Ovary (tissue), 9 donors: ENCODE measurements around the gene ICOSLG. TPM values are rescaled to one million over a fixed set of nuclear protein-coding genes. Genes with fewer than 3 reads are reported as not detected.

Experiments used
- DNase-seq, 5 donors: peaks; one replicate each; pipeline ENCODE4 v3.0.0-alpha.2; 2019 to 2020
- H3K27ac ChIP-seq, 2 donors: fragments of 200-600 bp; one replicate each; pipeline versions ENCODE4 v1.5.1 to v1.8.0; 2019 to 2022
- H3K27me3 ChIP-seq: fragments of 200-600 bp; one replicate; pipeline ENCODE4 v1.8.0; 2022
- H3K36me3 ChIP-seq: fragments of 200-600 bp; sonication (generic); one replicate; pipeline ENCODE4 v1.5.1; 2019
- H3K4me1 ChIP-seq: one replicate; pipeline ENCODE4 v1.8.1; 2013; ENCODE audit warnings: mild to moderate bottlenecking, moderate library complexity; ENCODE audit not compliant: insufficient read depth
- H3K4me3 ChIP-seq: fragments of 200-600 bp; sonication (generic); one replicate; pipeline ENCODE4 v1.5.1; 2017
- H3K9me3 ChIP-seq, 2 donors: fragments of 200-600 bp in 1 of 2; sonication (generic) in 1 of 2; one replicate each; pipeline versions ENCODE4 v1.5.1 to v1.8.1; 2013 to 2019; ENCODE audit warnings: mild to moderate bottlenecking in 1 of 2, moderate library complexity in 1 of 2
- EP300 ChIP-seq: sonication (generic); formaldehyde crosslinking; IDR thresholded peaks from one replicate; pipeline ENCODE4 v1.6.1; 2017; ENCODE audit warnings: antibody characterized with exemption
- POLR2A ChIP-seq: fragments of 450-650 bp; IDR thresholded peaks from one replicate; pipeline ENCODE4 v1.6.1; 2017; ENCODE audit warnings: antibody characterized with exemption, mild to moderate bottlenecking, moderate library complexity
- WGBS, 3 donors: extraction: QIAGEN DNeasy Blood & Tissue Kit in 1 of 3; methylation state at CpG; one replicate each; pipeline versions ENCODE4 v1.1.5 to v1.1.7; 2013 to 2017; 5-methylcytosine and 5-hydroxymethylcytosine counted together
- intact Hi-C, 4 donors: fragments of 100-400 bp; cut with DNase I; formaldehyde crosslinking; loops; one replicate each; pipeline versions ENCODE4 v1.11.0 to v1.15.1; 2022 to 2023
- polyA plus RNA-seq, 2 donors: library from polyadenylated mRNA; stranded (reverse); fragments of 200-250 nt in 1 of 2; fragments of 350-450 nt in 1 of 2; fragmentation: Illumina TruSeq in 1 of 2; extraction: RNeasy Lipid Tissue Mini Kit (QIAGEN cat#74804) in 1 of 2; gene quantifications; one replicate each; pipeline ENCODE4 v1.2.3, GENCODE V29; 2013 to 2014
- total RNA-seq, 7 donors: library from RNA; depleted of rRNA in 2 of 7; stranded (reverse); fragments of >200 nt in 2 of 7; fragmentation: NEBNext Ultra II Directional in 3 of 7; extraction: Animal tissue kit (Norgen Biotek cat#: 25700) in 3 of 7; gene quantifications; one replicate each; pipeline versions ENCODE4 v1.1.0 to v1.2.4, GENCODE V29; 2016 to 2023
- TF ChIP-seq, protein P1 (sequence below), 3 donors: fragments of 450-650 bp in 2 of 3; fragments of 200-600 bp in 1 of 3; IDR thresholded peaks; one replicate each; pipeline versions ENCODE4 v1.5.1 to v1.8.0; 2016 to 2022; ENCODE audit warnings: antibody characterized with exemption in 3 of 3, mild to moderate bottlenecking in 1 of 3
- donor health status: DM: no; HTN: no; CAD: no; lungs with moderate emphysema.
- donor health status: DM: no; HTN: no; CAD: no.
- donor health status: Bipolar disorder and iron deficiency.
- donor health status: DM: yes; HTN: yes; CAD: no.
- donor health status: DM: no; HTN: no; CAD: no.
- donor health status: DM: yes; HTN: yes; CAD: no.

The ICOSLG gene
- total and polyA plus RNA-seq, 9 donors = 0.42 to 7.7 (median 0.81) TPM

- Histone ChIP-seq H3K4me3 (no peak overlapping the region), H3K27ac (no peak overlapping the region), H3K4me1 (no peaks in the 10 kb centered on the region), H3K27me3 (no peaks in the 10 kb centered on the region), H3K9me3 (no peaks in the 10 kb centered on the region), H3K36me3 (no peaks in the 10 kb centered on the region)
- TF ChIP-seq, protein P1, sequence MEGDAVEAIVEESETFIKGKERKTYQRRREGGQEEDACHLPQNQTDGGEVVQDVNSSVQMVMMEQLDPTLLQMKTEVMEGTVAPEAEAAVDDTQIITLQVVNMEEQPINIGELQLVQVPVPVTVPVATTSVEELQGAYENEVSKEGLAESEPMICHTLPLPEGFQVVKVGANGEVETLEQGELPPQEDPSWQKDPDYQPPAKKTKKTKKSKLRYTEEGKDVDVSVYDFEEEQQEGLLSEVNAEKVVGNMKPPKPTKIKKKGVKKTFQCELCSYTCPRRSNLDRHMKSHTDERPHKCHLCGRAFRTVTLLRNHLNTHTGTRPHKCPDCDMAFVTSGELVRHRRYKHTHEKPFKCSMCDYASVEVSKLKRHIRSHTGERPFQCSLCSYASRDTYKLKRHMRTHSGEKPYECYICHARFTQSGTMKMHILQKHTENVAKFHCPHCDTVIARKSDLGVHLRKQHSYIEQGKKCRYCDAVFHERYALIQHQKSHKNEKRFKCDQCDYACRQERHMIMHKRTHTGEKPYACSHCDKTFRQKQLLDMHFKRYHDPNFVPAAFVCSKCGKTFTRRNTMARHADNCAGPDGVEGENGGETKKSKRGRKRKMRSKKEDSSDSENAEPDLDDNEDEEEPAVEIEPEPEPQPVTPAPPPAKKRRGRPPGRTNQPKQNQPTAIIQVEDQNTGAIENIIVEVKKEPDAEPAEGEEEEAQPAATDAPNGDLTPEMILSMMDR (IDR thresholded peaks at IDR 0.05) = no peak
- TF ChIP-seq POLR2A = no peak
- TF ChIP-seq EP300 = no peak
- DNase-seq = no peak
- 87% methylated on average over 9 of the region's 9 CpGs for WGBS, 3 donors
- intact Hi-C loops = no loop called here
Observed at GRCh38 chr21:44282370-44282769, 41.6 kb upstream of the ICOSLG start.

- no peaks in the 10 kb centered on the region for H3K4me1 ChIP-seq
- TF ChIP-seq POLR2A (no peak), EP300 (no peak)
- TF ChIP-seq, protein P1 (IDR thresholded peaks at IDR 0.05) = no peak
- DNase-seq = no peak
- no peak overlapping the region for H3K4me3 ChIP-seq
- H3K9me3 ChIP-seq = no peaks in the 10 kb centered on the region
- 95 to 97% (median 97%) methylated on average over 9 of the region's 9 CpGs for WGBS, 3 donors
- intact Hi-C loops = no loop called here
- H3K36me3 ChIP-seq = no peaks in the 10 kb centered on the region
- no peak overlapping the region for H3K27ac ChIP-seq
- no peaks in the 10 kb centered on the region for H3K27me3 ChIP-seq
Observed at GRCh38 chr21:44281801-44282200, 41.1 kb upstream of the ICOSLG start.

DNA sequence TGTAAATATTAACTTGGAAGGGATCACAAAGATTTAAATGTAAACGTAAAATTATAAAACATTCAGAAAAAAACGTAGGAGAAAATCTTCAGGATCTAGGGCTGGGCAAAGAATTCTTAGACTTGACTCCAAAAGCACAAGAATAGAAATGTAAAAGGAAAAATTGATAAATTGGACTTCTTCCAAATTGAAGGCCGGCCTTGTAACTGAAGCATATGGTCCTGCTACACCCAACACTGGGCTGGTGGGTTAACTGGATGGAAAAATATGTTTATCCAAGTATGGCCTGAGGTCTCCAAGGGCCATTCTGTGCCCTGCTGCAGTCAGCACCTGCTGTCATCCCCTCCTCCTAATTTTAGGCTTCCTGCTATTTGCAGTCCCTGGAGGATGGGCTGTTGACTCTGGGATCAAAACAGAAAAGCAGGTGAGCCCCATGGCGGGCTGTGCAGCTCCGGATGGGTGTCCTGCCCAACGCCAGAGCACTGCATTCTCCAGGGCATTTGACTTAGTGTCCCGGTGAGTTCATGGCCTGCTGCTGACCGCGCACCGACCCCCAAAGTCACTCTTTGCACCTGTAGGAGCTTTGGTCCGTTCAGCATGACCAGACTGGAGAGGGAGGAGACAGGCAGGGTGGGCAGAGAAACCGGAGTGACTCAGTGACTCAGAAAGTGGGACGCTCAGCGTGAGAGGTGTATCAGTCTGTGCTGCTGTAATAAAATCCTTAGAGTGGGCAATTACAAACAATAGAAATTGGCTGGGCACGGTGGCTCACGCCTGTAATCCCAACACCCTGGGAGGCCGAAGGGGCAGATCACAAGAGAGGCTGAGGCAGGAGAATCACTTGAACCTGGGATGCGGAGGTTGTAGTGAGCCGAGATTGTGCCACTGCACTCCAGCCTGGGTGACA is 38.9 kb upstream of the ICOSLG start:
- intact Hi-C loops = loop anchor here in 1 of 4 donors (10.0 kb wide), 1 partner anchor 1465 kb away; no protein-coding TSS in a partner anchor
- Histone ChIP-seq H3K36me3 (no peaks in the 10 kb centered on the region), H3K4me1 (no peaks in the 10 kb centered on the region), H3K4me3 (no peak overlapping the region), H3K9me3 (no peaks in the 10 kb centered on the region), H3K27ac (no peak overlapping the region), H3K27me3 (no peaks in the 10 kb centered on the region)
- TF ChIP-seq EP300 = no peak
- TF ChIP-seq, protein P1 (IDR thresholded peaks at IDR 0.05) = no peak
- no peak for TF ChIP-seq POLR2A
- 82 to 86% (median 83%) methylated on average over 19 of the region's 19 CpGs for WGBS, 3 donors
- no peak for DNase-seq

DNA sequence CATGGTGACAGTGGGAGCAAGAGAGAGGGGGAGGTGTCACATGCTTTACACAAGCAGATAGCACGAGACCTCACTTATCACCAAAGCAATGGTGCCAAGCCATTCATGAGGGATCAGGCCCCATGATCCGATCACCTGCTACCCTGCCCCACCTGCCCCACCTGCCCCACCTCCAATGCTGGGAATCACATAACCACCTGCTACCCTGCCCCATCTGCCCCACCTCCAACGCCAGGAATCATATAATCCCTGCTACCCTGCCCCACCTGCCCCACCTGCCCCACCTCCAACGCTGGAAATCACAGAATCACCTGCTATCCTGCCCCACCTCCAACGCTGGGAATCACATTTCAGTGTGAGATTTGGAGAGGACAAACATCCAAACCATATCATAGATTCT is 34.3 kb upstream of the ICOSLG start:
- WGBS, 3 donors = 63 to 80% (median 65%) methylated on average over 5 of the region's 5 CpGs
- no peak for DNase-seq
- H3K27me3 ChIP-seq = no peaks in the 10 kb centered on the region
- no peaks in the 10 kb centered on the region for H3K4me1 ChIP-seq
- intact Hi-C loops = loop anchor here in 1 of 4 donors (10.0 kb wide), 1 partner anchor 1470 kb away; no protein-coding TSS in a partner anchor
- no peaks in the 10 kb centered on the region for H3K9me3 ChIP-seq
- TF ChIP-seq EP300 (no peak), POLR2A (no peak)
- TF ChIP-seq, protein P1 (IDR thresholded peaks at IDR 0.05) = no peak
- no peak overlapping the region for H3K4me3 ChIP-seq
- H3K36me3 ChIP-seq = no peaks in the 10 kb centered on the region
- H3K27ac ChIP-seq = no peak overlapping the region
